B cell (primary cell): Measurements from ENCODE around the gene SIX1. TPM values are rescaled to one million over a fixed set of nuclear protein-coding genes. Genes with fewer than 3 reads are reported as not detected.

Experiments used
- ATAC-seq: fragments of 200-7000 bp; cut with Tn5 transposase; one replicate; pipeline ENCODE4 v1.10.0; 2021; ENCODE audit warnings: low read depth, mild to moderate bottlenecking, moderate number of reproducible peaks, moderate library complexity
- CTCF ChIA-PET: fragments of 350-600 bp; sonication (Branson Sonifier 250); formaldehyde crosslinking; loops from one replicate; lab custom pipeline; 2021; ENCODE audit warnings: antibody characterized with exemption, inconsistent platforms; lab: Charles Lee
- POLR2A ChIA-PET: fragments of 350-600 bp; sonication (Branson Sonifier 250); formaldehyde crosslinking; loops from one replicate; lab custom pipeline; 2021; ENCODE audit warnings: antibody characterized with exemption; lab: Charles Lee
- DNase-seq: peaks from one replicate; pipeline ENCODE4 v3.0.0; 2013
- H2AFZ ChIP-seq: 2 replicates; pipeline ENCODE4 v1.6.1; 2012; ENCODE audit warnings: mild to moderate bottlenecking, low read depth, low read length; ENCODE audit not compliant: insufficient read depth, poor library complexity, severe bottlenecking
- H3K27ac ChIP-seq, 2 donors: 1 replicate in 1 of 2; 2 replicates in 1 of 2; pipeline ENCODE4 v1.5.1; 2012 to 2013; ENCODE audit warnings: low read length in 2 of 2, mild to moderate bottlenecking in 2 of 2, moderate library complexity in 1 of 2
- H3K27me3 ChIP-seq, 4 experiments: fragments of 200-600 bp in 1 of 4; sonication (generic) in 1 of 4; replicated peaks in 1 of 4; 1 replicate in 2 of 4; 2 replicates in 2 of 4; pipeline versions ENCODE4 v1.6.1 to v1.7.0; 2013 to 2016; ENCODE audit warnings: low read length in 3 of 4, mild to moderate bottlenecking in 2 of 4, mixed read lengths in 1 of 4, moderate library complexity in 1 of 4; ENCODE audit not compliant: insufficient read depth in 4 of 4, control insufficient read depth in 3 of 4; ENCODE audit errors: control extremely low read depth in 1 of 4
- H3K36me3 ChIP-seq, 2 experiments: replicated peaks in 1 of 2; 1 replicate in 1 of 2; 2 replicates in 1 of 2; pipeline versions ENCODE4 v1.6.1 to v1.7.1; 2013; ENCODE audit warnings: low read length in 1 of 2; ENCODE audit not compliant: insufficient read depth in 2 of 2, control insufficient read depth in 1 of 2; ENCODE audit errors: control extremely low read depth in 1 of 2, extremely low read depth in 1 of 2
- H3K4me1 ChIP-seq, 2 donors: fragments of 200-600 bp in 1 of 2; sonication (generic) in 1 of 2; 1 replicate in 1 of 2; 2 replicates in 1 of 2; pipeline versions ENCODE4 v1.5.1 to v1.6.1; 2013 to 2017; ENCODE audit warnings: low read length in 2 of 2; ENCODE audit not compliant: control insufficient read depth in 2 of 2, insufficient read depth in 2 of 2
- H3K4me2 ChIP-seq: replicated peaks from 2 replicates; pipeline ENCODE3; 2012; ENCODE audit warnings: mild to moderate bottlenecking, low read depth, low read length; ENCODE audit not compliant: poor library complexity, severe bottlenecking
- H3K4me3 ChIP-seq, 5 experiments: fragments of 200-600 bp in 1 of 5; sonication (generic) in 1 of 5; 1 replicate in 3 of 5; 2 replicates in 2 of 5; pipeline versions ENCODE4 v1.5.1 to v1.7.0; 2011 to 2016; ENCODE audit warnings: low read length in 4 of 5, mild to moderate bottlenecking in 4 of 5, low read depth in 2 of 5, control low read depth in 1 of 5, moderate library complexity in 1 of 5; ENCODE audit not compliant: insufficient read depth in 1 of 5; ENCODE audit errors: control extremely low read depth in 1 of 5, extremely low read depth in 1 of 5
- H3K79me2 ChIP-seq: fragments of 200-600 bp; sonication (generic); one replicate; pipeline ENCODE4 v1.6.0; 2016; ENCODE audit warnings: low read length; ENCODE audit not compliant: control insufficient read depth, insufficient read depth
- H3K9ac ChIP-seq: fragments of 200-600 bp; sonication (generic); 2 replicates; pipeline ENCODE4 v1.6.1; 2017; ENCODE audit warnings: mild to moderate bottlenecking, low read length, moderate library complexity
- H3K9me3 ChIP-seq, 3 donors: one replicate each; pipeline versions ENCODE4 v1.6.1 to v1.7.1; 2013; ENCODE audit warnings: low read length in 2 of 3; ENCODE audit not compliant: control insufficient read depth in 2 of 3, insufficient read depth in 1 of 3; ENCODE audit errors: control extremely low read depth in 1 of 3
- H4K20me1 ChIP-seq: 2 replicates; pipeline ENCODE4 v1.6.0; 2012; ENCODE audit warnings: mild to moderate bottlenecking, low read length; ENCODE audit not compliant: insufficient read depth, control insufficient read depth, poor library complexity, severe bottlenecking
- H3K27ac Mint-ChIP-seq: one replicate; pipeline ENCODE4 v1.8.0; 2021; ENCODE audit warnings: mixed read lengths
- H3K27me3 Mint-ChIP-seq: one replicate; pipeline ENCODE4 v1.8.0; 2021; ENCODE audit warnings: mixed read lengths
- H3K4me1 Mint-ChIP-seq: one replicate; pipeline ENCODE4 v1.8.0; 2021; ENCODE audit warnings: mixed read lengths
- H3K4me3 Mint-ChIP-seq: one replicate; pipeline ENCODE4 v1.8.0; 2021; ENCODE audit warnings: mixed read lengths
- H3K9me3 Mint-ChIP-seq: one replicate; pipeline ENCODE4 v1.8.0; 2022; ENCODE audit warnings: mixed read lengths; ENCODE audit not compliant: insufficient read depth
- CTCF ChIP-seq: fragments of 200-600 bp; IDR thresholded peaks from one replicate; pipeline ENCODE4 v1.8.0; 2022; ENCODE audit warnings: antibody characterized with exemption, mild to moderate bottlenecking
- EZH2 ChIP-seq: IDR thresholded peaks from 2 replicates; pipeline ENCODE4 v1.6.1; 2012; ENCODE audit warnings: borderline replicate concordance, low read depth, mild to moderate bottlenecking, moderate library complexity, low read length; ENCODE audit not compliant: insufficient read depth, poor library complexity, severe bottlenecking
- WGBS: methylation state at CpG from one replicate; pipeline ENCODE4 v1.1.5; 2013; ENCODE audit warnings: missing lambda C conversion rate; ENCODE audit not compliant: insufficient coverage; 5-methylcytosine and 5-hydroxymethylcytosine counted together
- intact Hi-C: fragments of 100-400 bp; cut with micrococcal nuclease; formaldehyde crosslinking; loops from one replicate; pipeline ENCODE4 v1.10.0; 2022
- polyA plus RNA-seq: library from polyadenylated mRNA; depleted of rRNA; stranded (reverse); fragments of >200 nt; gene quantifications from 2 replicates; pipeline ENCODE4 v1.2.3, GENCODE V29; 2012
- total RNA-seq, 2 donors: library from RNA; stranded (reverse); fragments of 120-200 nt in 1 of 2; gene quantifications; 1 replicate in 1 of 2; 2 replicates in 1 of 2; pipeline versions ENCODE4 v1.2.3 to v1.2.4, GENCODE V29; 2013 to 2022

The SIX1 gene
- total and polyA plus RNA-seq, 2 donors (not counting 1 experiment from before 2014, with no cell fraction given) = 0.12 to 0.16 TPM

DNA sequence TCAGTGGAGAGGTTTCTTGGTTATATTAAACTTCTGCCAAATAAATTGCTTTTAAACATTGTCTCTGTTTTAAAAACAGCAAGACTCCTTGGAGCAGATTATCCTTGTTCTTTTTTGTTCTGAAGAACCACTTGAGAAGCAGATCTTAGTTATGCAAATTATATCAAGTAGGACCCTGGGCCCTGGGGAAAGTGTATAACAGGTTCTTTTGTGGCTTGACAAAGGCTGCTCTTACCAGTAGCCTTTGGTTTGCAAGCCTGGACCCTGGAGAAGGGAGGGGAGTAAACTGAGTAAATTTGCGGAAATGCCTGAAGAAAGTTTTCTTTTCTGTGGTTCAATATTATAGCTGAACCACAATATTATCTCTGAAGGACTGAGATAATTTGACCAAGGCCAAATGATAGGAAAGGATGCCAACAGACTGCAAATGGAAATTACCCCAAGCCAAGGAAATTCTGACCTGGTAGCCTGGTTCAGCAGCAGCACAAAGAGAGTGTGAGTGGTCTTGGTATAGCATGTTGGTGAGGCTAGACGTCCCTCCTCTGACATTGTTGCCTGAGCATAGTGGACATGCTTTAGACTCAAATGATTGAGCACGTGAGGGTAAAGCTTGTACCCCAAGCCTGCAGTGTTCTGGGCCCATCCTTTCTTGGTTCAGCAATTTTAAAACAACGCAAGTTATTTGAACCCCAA is 30.4 kb upstream of the SIX1 start:
- ATAC-seq = no peak
- no peaks in the 10 kb centered on the region for H3K4me1 Mint-ChIP-seq
- H3K4me3 Mint-ChIP-seq = no peak overlapping the region
- Histone ChIP-seq H2AFZ (no peak overlapping the region), H3K27ac (no peak overlapping the region), H3K4me1 (no peaks in the 10 kb centered on the region), H3K4me3 (no peak overlapping the region), H3K4me2 (no peak overlapping the region), H3K79me2 (no peaks in the 10 kb centered on the region), H3K9ac (no peak overlapping the region), H3K36me3 (no peaks in the 10 kb centered on the region), H4K20me1 (no peaks in the 10 kb centered on the region), H3K9me3 (no peaks in the 10 kb centered on the region), H3K27me3 (peaks cover 0 to 3% (median 1%) of the 10 kb centered on the region in 4 experiments)
- H3K27me3 Mint-ChIP-seq = peaks cover 31% of the 10 kb centered on the region
- H3K9me3 Mint-ChIP-seq = no peaks in the 10 kb centered on the region
- CTCF ChIA-PET = no interaction called here
- no peak overlapping the region for H3K27ac Mint-ChIP-seq
- DNase-seq = no peak
- 70% methylated on average over 2 of the region's 4 CpGs for WGBS
- POLR2A ChIA-PET = interaction anchor here (0.6 kb wide), 1 partner anchor 24 kb away, joined by 3 read pairs; no protein-coding TSS in a partner anchor
- intact Hi-C loops = no loop called here
- TF ChIP-seq CTCF (no peak), EZH2 (no peak)

DNA sequence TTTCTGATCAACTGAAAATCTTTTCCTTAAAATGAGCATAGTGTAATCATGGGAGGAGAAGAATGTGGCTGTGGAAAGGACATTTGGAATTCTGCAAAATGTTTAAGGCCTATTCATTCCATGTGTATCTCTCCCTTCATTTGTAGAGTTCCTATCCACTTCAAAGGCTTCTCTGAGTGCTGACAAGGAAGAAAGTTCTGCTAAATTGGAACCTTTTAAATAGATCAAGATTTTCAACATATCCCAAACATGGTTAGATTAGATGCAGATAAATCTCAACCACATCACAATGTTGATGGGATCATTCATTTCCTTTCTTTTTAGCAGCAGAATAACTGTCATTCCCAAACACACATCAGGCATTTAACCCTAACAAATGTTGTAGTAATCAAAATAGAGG is 28.4 kb upstream of the SIX1 start:
- no peaks in the 10 kb centered on the region for H3K36me3 ChIP-seq
- H3K27ac ChIP-seq = no peak overlapping the region
- DNase-seq (no peak), ATAC-seq (no peak)
- no peak overlapping the region for H3K4me3 ChIP-seq
- H3K9me3 ChIP-seq = no peaks in the 10 kb centered on the region
- Mint-ChIP-seq H3K9me3 (no peaks in the 10 kb centered on the region), H3K4me1 (no peaks in the 10 kb centered on the region), H3K27me3 (peaks cover 22% of the 10 kb centered on the region), H3K27ac (no peak overlapping the region), H3K4me3 (no peak overlapping the region)
- H4K20me1 ChIP-seq = no peaks in the 10 kb centered on the region
- no peaks in the 10 kb centered on the region for H3K79me2 ChIP-seq
- intact Hi-C loops = no loop called here
- H3K9ac ChIP-seq = no peak overlapping the region
- H3K27me3 ChIP-seq = peaks cover 0 to 3% (median 0%) of the 10 kb centered on the region in 4 experiments
- ChIA-PET CTCF (no interaction called here), POLR2A (no interaction called here)
- H3K4me2 ChIP-seq = no peak overlapping the region
- no peak overlapping the region for H2AFZ ChIP-seq
- TF ChIP-seq CTCF (no peak), EZH2 (no peak)
- H3K4me1 ChIP-seq = no peaks in the 10 kb centered on the region
